ENCODE measurements around the gene TMEM270.

The TMEM270 gene

DNA sequence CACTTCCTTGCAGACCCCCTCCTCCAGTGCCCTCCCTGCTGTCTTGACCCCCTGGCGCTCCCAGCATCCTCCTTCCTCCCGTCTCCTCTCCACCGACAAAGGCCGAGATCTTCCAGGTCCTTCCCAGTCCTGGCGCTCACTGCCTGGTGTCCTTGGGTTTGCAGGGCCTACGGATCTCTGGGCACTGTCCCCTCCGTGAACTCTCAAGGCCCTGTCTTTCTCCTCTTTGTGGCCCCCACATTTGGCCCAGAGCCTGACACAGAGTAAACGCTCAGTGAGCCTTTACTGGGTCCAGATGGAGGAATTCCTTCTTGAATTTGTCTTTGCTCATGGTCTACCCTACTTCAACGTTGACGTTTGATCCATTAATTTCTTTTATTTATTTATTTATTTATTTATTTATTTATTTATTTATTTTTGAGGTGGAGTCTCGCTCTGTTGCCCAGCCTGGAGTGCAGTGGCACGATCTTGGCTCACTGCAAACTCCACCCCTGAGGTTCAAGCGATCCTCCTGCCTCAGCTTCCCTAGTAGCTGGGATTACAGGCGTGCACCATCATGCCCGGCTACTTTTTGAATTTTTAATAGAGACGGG lies 29.7 kb downstream of the TMEM270 start:
- no peak overlapping the region for H3K4me3 ChIP-seq (replicated peaks; ENCODE audit: low read depth, low read length)
- TF ChIP-seq, protein P1, sequence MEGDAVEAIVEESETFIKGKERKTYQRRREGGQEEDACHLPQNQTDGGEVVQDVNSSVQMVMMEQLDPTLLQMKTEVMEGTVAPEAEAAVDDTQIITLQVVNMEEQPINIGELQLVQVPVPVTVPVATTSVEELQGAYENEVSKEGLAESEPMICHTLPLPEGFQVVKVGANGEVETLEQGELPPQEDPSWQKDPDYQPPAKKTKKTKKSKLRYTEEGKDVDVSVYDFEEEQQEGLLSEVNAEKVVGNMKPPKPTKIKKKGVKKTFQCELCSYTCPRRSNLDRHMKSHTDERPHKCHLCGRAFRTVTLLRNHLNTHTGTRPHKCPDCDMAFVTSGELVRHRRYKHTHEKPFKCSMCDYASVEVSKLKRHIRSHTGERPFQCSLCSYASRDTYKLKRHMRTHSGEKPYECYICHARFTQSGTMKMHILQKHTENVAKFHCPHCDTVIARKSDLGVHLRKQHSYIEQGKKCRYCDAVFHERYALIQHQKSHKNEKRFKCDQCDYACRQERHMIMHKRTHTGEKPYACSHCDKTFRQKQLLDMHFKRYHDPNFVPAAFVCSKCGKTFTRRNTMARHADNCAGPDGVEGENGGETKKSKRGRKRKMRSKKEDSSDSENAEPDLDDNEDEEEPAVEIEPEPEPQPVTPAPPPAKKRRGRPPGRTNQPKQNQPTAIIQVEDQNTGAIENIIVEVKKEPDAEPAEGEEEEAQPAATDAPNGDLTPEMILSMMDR (IDR thresholded peaks at IDR 0.05; ENCODE audit: low read depth, low read length, missing control alignments), result no peak
- DNase-seq (ENCODE audit: extremely low read depth, low read depth), result no peak

DNA sequence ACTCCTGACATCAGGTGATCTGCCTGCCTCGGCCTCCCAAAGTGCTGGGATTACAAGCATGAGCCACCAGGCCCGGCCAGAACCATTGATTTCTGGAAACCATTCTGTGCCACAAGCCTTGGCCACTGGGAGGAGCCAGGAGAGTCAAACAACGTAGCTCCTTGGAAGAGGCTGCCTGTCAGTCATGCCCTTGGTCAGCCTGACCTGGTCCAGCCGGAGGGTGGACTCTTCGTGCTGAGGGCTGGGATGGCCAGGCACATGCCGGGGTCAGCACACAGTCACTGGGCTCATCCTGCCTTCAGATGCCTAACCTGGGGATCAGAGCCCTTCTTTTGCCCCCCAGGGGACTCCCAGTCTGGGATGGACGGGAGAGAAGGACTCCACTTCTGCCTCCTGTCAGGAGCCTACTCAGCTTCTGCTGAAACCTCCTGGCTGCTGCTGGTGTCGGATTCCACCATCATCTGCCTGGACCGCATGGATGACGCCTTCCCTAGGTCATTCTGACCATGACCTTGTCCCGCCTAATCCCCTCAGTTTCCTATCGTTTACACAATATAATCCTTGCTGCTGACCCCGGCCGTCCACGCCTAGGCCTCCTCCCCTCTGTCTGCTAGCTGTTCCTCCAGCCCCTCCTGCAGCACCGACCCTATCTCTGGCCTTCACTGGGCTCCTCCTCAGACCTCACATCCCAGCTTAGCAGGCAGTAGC lies 30.4 kb downstream of the TMEM270 start:
- no peak for DNase-seq (ENCODE audit: extremely low read depth, low read depth)
- no peak overlapping the region for H3K4me3 ChIP-seq (replicated peaks; ENCODE audit: low read depth, low read length)
- TF ChIP-seq, protein P1 (IDR thresholded peaks at IDR 0.05; ENCODE audit: low read depth, low read length, missing control alignments), result no peak

DNA sequence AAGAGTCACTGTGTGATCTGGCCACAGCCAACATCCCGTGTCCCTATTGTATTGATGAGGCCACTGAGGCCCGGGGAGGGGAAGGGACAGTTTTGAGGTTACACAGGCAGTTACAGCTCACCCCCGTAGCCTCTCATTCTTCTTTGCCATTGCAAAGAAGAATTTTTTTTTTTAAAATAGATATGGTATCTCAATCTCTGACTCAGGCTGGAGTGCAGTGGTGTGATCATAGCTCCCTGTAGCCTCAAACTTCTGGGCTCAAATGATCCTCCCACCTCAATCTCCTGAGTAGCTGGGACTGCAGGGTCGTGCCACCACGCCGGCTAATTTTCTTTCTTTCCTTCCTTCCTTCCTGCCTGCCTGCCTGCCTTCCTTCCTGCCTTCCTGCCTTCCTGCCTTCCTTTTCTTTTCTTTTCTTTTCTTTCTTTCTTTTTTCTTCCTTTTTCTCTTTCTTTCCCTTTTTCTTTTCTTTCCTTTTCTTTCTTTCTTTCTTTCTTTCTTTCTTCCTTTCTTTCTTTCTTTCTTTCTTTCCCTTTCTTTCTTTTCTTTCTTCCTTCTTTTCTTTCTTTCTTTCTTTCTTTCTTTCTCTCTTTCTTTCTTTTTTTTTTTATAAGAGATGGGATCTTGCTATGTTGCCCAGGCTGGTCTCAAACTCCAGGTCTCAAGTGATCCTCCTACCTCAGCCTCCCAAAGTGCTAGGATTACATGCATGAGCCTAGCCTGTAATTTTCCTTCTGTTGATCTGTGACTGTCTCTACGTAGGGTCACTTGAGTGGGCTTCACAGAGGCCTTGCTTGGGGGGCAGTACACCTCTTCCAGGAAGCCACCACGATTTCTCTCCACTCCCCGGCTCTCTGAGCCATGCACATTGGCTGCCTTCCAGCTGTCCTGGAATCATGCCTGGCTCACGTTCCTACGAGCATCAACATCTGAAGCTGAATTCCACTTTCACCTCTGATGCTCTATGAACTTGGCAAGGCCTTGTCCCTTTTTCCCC lies 31.3 kb downstream of the TMEM270 start:
- no peak for DNase-seq (ENCODE audit: extremely low read depth, low read depth)
- TF ChIP-seq, protein P1 (IDR thresholded peaks at IDR 0.05; ENCODE audit: low read depth, low read length, missing control alignments), result no peak

DNA sequence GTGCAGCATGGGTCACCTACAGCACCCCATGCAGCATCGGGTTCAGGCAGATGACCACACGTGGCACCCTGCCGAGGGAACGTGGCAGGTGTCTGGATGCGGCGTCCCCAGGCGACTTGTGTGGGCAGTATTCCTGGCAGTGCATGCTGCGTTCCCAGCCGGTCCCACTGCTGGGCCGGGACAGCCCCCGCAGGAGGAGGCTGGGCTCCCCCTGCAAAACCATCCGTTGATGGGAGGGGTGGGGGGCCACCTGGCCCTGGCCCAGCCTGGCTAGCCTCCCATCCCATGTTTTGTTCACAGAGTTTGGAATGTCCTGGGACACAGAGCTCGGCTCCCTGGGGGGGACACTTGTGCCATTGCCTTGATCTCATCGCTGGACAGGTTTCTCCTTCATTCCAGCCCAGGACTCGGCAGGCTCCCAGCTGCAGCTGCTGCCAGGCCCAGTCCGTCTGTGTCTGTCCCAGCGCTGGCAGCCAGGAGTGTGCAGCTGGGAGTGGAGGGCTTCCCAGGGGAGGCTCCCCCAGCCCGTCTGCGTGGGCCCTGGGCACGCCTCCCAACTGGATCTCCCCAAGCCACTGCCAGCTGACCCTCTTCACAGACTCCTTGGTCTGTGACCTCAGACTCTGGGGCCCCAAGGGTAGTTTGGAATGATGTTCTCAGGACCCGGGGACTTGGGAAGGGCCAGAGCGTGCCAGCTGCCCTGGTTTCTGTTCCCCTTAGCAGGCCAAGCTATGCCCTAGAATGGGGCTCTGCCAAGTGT lies 32.6 kb downstream of the TMEM270 start:
- no peak overlapping the region for H3K4me3 ChIP-seq (replicated peaks; ENCODE audit: low read depth, low read length)
- DNase-seq (ENCODE audit: extremely low read depth, low read depth), result no peak
- TF ChIP-seq, protein P1 (IDR thresholded peaks at IDR 0.05; ENCODE audit: low read depth, low read length, missing control alignments), result no peak

More for the DNA sequence above, 31.3 kb downstream of the TMEM270 start:
- no peak overlapping the region for H3K4me3 ChIP-seq (replicated peaks; ENCODE audit: low read depth, low read length)

DNA sequence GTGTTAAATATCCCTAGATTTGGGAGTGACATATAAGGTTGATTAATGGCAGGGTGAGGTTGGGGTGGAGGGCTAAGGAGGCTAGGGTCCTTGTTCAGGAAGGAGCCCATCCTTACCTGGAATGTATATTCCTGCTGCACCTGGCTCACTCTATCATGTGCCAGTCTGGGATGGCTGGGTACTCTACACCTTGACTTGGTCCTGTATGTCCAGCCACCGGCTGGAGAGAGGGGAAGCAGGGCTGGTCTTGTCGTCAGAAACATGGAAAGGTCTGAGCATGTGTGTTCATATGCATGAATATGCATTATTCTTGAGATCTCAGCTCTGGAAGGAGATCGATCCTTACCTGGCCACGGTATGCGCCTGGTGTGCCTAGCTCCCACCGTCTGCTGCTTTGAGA lies 33.2 kb downstream of the TMEM270 start:
- H3K4me3 ChIP-seq (replicated peaks; ENCODE audit: low read depth, low read length), result no peak overlapping the region
- no peak for DNase-seq (ENCODE audit: extremely low read depth, low read depth)

More for the DNA sequence above, 33.2 kb downstream of the TMEM270 start:
- TF ChIP-seq, protein P1 (IDR thresholded peaks at IDR 0.05; ENCODE audit: low read depth, low read length, missing control alignments), result no peak
